ENCODE results near the gene SDK1. TPM values are rescaled to one million over a fixed set of nuclear protein-coding genes. Genes with fewer than 3 reads are reported as not detected.
"Not testable (repeated sequence)": the region's sequence is repeated elsewhere in the genome, so short reads cannot be mapped to it uniquely, and the experiment has no call there.

Gene SDK1
- total RNA-seq, 2 experiments from 2014 or later = 0.25 to 0.78 TPM

GRCh38 chr7:4255336-4255735 lies 954.3 kb downstream of the SDK1 start:
- DNase-seq (no peak), ATAC-seq (no peak)
- CTCF ChIA-PET = no interaction called here
- Mint-ChIP-seq H3K36me3 (ENCODE audit: low read depth) (no peaks in the 10 kb centered on the region), H3K9me3 (peaks cover 22% of the 10 kb centered on the region), H3K27me3 (peaks cover 3% of the 10 kb centered on the region), H3K4me3 (no peak overlapping the region), H3K27ac (no peak overlapping the region), H3K4me1 (ENCODE audit: low read depth) (no peaks in the 10 kb centered on the region)
- POLR2A ChIA-PET = no interaction called here
- intact Hi-C loops (cut with micrococcal nuclease) = no loop called here
- no peak for TF ChIP-seq CTCF (IDR thresholded peaks at IDR 0.05)

- no peak for ATAC-seq
- ChIA-PET POLR2A (no interaction called here), CTCF (no interaction called here)
- H3K4me3 Mint-ChIP-seq = no peak overlapping the region
- H3K4me1 Mint-ChIP-seq (ENCODE audit: low read depth) = no peaks in the 10 kb centered on the region
- peaks cover 3% of the 10 kb centered on the region for H3K27me3 Mint-ChIP-seq
- H3K9me3 Mint-ChIP-seq = peaks cover 17% of the 10 kb centered on the region
- no peak for DNase-seq
- TF ChIP-seq CTCF (IDR thresholded peaks at IDR 0.05) = no peak
- H3K27ac Mint-ChIP-seq = no peak overlapping the region
- no peaks in the 10 kb centered on the region for H3K36me3 Mint-ChIP-seq (ENCODE audit: low read depth)
- intact Hi-C loops (cut with micrococcal nuclease) = no loop called here
These were observed 955.2 kb downstream of the SDK1 start for GRCh38 chr7:4256286-4256685.

GRCh38 chr7:4257146-4258111 lies 956.4 kb downstream of the SDK1 start:
- TF ChIP-seq CTCF (IDR thresholded peaks at IDR 0.05) = no peak
- POLR2A ChIA-PET = no interaction called here
- Mint-ChIP-seq H3K27ac (no peak overlapping the region), H3K4me3 (no peak overlapping the region), H3K27me3 (peaks cover 3% of the 10 kb centered on the region), H3K36me3 (ENCODE audit: low read depth) (no peaks in the 10 kb centered on the region), H3K9me3 (peaks cover 11% of the 10 kb centered on the region), H3K4me1 (ENCODE audit: low read depth) (no peaks in the 10 kb centered on the region)
- no peak for ATAC-seq
- intact Hi-C loops (cut with micrococcal nuclease) = no loop called here
- CTCF ChIA-PET = no interaction called here
- DNase-seq = no peak

DNA sequence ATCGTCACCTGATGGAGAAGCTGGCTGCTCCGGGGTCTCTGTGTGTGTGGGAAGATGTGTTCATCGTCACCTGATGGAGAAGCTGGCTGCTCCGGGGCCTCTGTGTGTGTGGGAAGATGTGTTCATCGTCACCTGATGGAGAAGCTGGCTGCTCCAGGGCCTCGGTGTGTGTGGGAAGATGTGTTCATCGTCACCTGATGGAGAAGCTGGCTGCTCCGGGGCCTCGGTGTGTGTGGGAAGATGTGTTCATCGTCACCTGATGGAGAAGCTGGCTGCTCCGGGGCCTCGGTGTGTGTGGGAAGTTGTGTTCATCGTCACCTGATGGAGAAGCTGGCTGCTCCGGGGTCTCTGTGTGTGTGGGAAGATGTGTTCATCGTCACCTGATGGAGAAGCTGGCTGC lies 959.1 kb downstream of the SDK1 start:
- ATAC-seq; intact Hi-C loops (cut with micrococcal nuclease); H3K27ac Mint-ChIP-seq; H3K4me1 Mint-ChIP-seq (ENCODE audit: low read depth); H3K27me3 Mint-ChIP-seq; H3K4me3 Mint-ChIP-seq; H3K9me3 Mint-ChIP-seq; POLR2A ChIA-PET; H3K36me3 Mint-ChIP-seq (ENCODE audit: low read depth); DNase-seq; CTCF ChIA-PET: not testable (repeated sequence)

DNA sequence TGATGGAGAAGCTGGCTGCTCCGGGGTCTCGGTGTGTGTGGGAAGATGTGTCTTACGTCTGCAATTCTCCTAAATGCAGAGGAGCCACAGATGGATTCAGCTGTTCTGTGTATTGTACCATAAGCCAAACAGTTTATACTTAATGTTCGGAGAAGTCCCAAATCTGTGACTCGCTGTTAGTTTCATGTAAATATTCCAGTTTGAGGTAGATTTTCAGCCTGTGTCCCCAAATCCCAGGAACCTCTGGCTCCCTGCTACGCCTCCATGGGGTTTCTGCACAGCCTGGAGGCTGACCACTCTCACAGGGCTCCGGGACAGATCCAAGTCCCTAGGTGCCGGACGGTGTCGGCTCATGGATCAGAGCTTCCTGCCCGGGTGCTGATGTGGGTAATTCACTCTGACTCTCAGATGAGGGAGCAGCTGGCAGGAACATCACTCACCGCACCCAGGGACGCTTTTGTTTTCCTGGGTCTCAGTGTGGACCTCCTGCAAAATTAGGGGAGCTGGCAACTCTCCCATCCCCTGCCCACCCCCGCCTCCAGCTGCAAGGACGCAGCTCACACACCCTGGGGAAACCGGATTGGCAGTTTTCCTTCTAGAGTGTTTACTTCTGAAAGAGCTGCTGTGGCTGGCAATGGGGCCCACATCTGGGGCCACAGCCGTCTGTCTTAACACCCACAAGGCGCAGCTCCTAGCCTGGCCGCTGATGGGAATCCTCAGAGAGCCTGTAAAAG lies 960.0 kb downstream of the SDK1 start:
- TF ChIP-seq CTCF (IDR thresholded peaks at IDR 0.05) = no peak
- peaks cover 1% of the 10 kb centered on the region for H3K9me3 Mint-ChIP-seq
- DNase-seq = no peak
- POLR2A ChIA-PET = no interaction called here
- CTCF ChIA-PET = no interaction called here
- no peak for ATAC-seq
- no peaks in the 10 kb centered on the region for H3K4me1 Mint-ChIP-seq (ENCODE audit: low read depth)
- intact Hi-C loops (cut with micrococcal nuclease) = no loop called here
- peaks cover 2% of the 10 kb centered on the region for H3K27me3 Mint-ChIP-seq
- H3K36me3 Mint-ChIP-seq (ENCODE audit: low read depth) = no peaks in the 10 kb centered on the region
- H3K4me3 Mint-ChIP-seq = no peak overlapping the region
- H3K27ac Mint-ChIP-seq = no peak overlapping the region

Measured in activated CD8-positive, alpha-beta T cell treated with anti-CD3 and anti-CD28 coated beads for 36 hours (primary cell).